Fibroblast of the aortic adventitia (primary cell): ENCODE results near the gene YPEL2. TPM values are rescaled to one million over a fixed set of nuclear protein-coding genes. Genes with fewer than 3 reads are reported as not detected.
A peak's percentile ranks its signal among the peaks of the same experiment; 100 is the strongest.

Source experiments
- DNase-seq: peaks from one replicate; pipeline ENCODE4 v3.0.0-alpha.2; 2010; ENCODE audit warnings: low read depth
- H3K4me3 ChIP-seq: 2 replicates; pipeline ENCODE4 v1.5.1; 2011; ENCODE audit warnings: low read depth, mild to moderate bottlenecking, control low read depth, low read length, moderate library complexity
- CTCF ChIP-seq: IDR thresholded peaks from 2 replicates; pipeline ENCODE4 v1.5.1; 2011; ENCODE audit warnings: mild to moderate bottlenecking, low read length, control low read depth, inconsistent platforms; ENCODE audit not compliant: insufficient read depth
- total RNA-seq: library from RNA; depleted of rRNA; stranded (reverse); fragments of >200 nt; gene quantifications from 2 replicates; pipeline ENCODE4 v1.2.3, GENCODE V29; 2012; ENCODE audit warnings: low replicate concordance

Gene YPEL2
- total RNA-seq, 1 donor = 10.8 TPM

- no peak overlapping the region for H3K4me3 ChIP-seq
- no peak for TF ChIP-seq CTCF
- DNase-seq = peak; percentile 96
These were observed 91.8 kb downstream of the YPEL2 start for GRCh38 chr17:59423137-59423724.

GRCh38 chr17:59423903-59424302 lies 92.4 kb downstream of the YPEL2 start:
- DNase-seq = no peak
- TF ChIP-seq CTCF = no peak
- no peak overlapping the region for H3K4me3 ChIP-seq

- peak; percentile 43 for DNase-seq
- no peak overlapping the region for H3K4me3 ChIP-seq
- no peak for TF ChIP-seq CTCF
These were observed 92.9 kb downstream of the YPEL2 start for GRCh38 chr17:59424331-59424730.

- peak; percentile 69 for DNase-seq
- TF ChIP-seq CTCF = no peak
- no peak overlapping the region for H3K4me3 ChIP-seq
These were observed 93.9 kb downstream of the YPEL2 start for GRCh38 chr17:59425085-59425931.

- no peak for TF ChIP-seq CTCF
- no peak overlapping the region for H3K4me3 ChIP-seq
- DNase-seq = no peak
These were observed 94.6 kb downstream of the YPEL2 start for GRCh38 chr17:59426031-59426430.

GRCh38 chr17:59427425-59427921 lies 96.0 kb downstream of the YPEL2 start:
- H3K4me3 ChIP-seq = no peak overlapping the region
- peak; percentile 69 for DNase-seq
- TF ChIP-seq CTCF = no peak
